ENCODE measurements around the gene IRF2BPL.

The IRF2BPL gene

GRCh38 chr14:77053046-77053841, 24.7 kb upstream of the IRF2BPL start:
- DNase-seq (ENCODE audit: low spot score): peak; percentile 70

- DNase-seq (ENCODE audit: low spot score): no peak
Observed at GRCh38 chr14:77052281-77053044, 24.0 kb upstream of the IRF2BPL start.

GRCh38 chr14:77051116-77051515, 22.6 kb upstream of the IRF2BPL start:
- no peak for DNase-seq (ENCODE audit: low spot score)

GRCh38 chr14:77046721-77047120, 18.2 kb upstream of the IRF2BPL start:
- no peak for DNase-seq (ENCODE audit: low spot score)

GRCh38 chr14:77045238-77046162, 17.0 kb upstream of the IRF2BPL start:
- no peak for DNase-seq (ENCODE audit: low spot score)

- no peak for DNase-seq (ENCODE audit: low spot score)
Observed at GRCh38 chr14:77044783-77045237, 16.3 kb upstream of the IRF2BPL start.

- no peak for DNase-seq (ENCODE audit: low spot score)
Observed at GRCh38 chr14:77043984-77044485, 15.5 kb upstream of the IRF2BPL start.

- peak; percentile 71 for DNase-seq (ENCODE audit: low spot score)
Observed at GRCh38 chr14:77043177-77043983, 14.9 kb upstream of the IRF2BPL start.

GRCh38 chr14:77041881-77042545, 13.5 kb upstream of the IRF2BPL start:
- peak; percentile 77 for DNase-seq (ENCODE audit: low spot score)

GRCh38 chr14:77040741-77041653, 12.5 kb upstream of the IRF2BPL start:
- peak; percentile 67 for DNase-seq (ENCODE audit: low spot score)

- peak; percentile 99 for DNase-seq (ENCODE audit: low spot score)
Observed at GRCh38 chr14:77040059-77040740, 11.7 kb upstream of the IRF2BPL start.

- no peak for DNase-seq (ENCODE audit: low spot score)
Observed at GRCh38 chr14:77039285-77040058, 11.0 kb upstream of the IRF2BPL start.

GRCh38 chr14:77037938-77038568, 9.5 kb upstream of the IRF2BPL start:
- peak; percentile 42 for DNase-seq (ENCODE audit: low spot score)

GRCh38 chr14:77037215-77037937, 8.9 kb upstream of the IRF2BPL start:
- DNase-seq (ENCODE audit: low spot score): no peak

- no peak for DNase-seq (ENCODE audit: low spot score)
Observed at GRCh38 chr14:77036484-77037214, 8.1 kb upstream of the IRF2BPL start.

- no peak for DNase-seq (ENCODE audit: low spot score)
Observed at GRCh38 chr14:77035267-77035666, 6.8 kb upstream of the IRF2BPL start.

All from kidney tubule cell (primary cell).